GM18498 (cell line): Measurements from ENCODE around the gene DACT3.

Experiments
- ATAC-seq: cut with Tn5 transposase; IDR thresholded peaks from one replicate; pipeline ENCODE4 v1.9.1; 2021; ENCODE audit warnings: mild to moderate bottlenecking, moderate library complexity; ENCODE audit not compliant: unreplicated experiment

Gene DACT3

GRCh38 chr19:46668662-46669061 is 7.7 kb upstream of the DACT3 start:
- ATAC-seq: no peak

DNA sequence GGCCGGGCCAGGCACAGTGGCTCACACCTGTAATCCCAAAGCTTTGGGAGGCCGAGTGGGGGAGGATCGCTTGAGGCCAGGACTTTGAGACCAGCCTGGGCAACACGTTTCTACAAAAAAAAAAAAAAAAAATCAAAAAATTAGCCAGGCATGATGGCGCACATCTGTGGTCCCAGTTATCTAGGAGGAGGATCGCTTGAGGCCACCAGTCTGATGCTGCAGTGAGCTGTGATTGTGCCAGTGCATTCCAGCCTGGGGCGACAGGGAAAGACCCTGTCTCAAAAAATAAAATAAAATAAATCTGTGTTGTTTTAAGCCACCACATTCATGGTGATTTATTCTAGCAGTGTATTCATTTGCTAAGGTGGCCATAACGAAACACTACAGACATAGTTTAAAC is 4.1 kb upstream of the DACT3 start:
- no peak for ATAC-seq

DNA sequence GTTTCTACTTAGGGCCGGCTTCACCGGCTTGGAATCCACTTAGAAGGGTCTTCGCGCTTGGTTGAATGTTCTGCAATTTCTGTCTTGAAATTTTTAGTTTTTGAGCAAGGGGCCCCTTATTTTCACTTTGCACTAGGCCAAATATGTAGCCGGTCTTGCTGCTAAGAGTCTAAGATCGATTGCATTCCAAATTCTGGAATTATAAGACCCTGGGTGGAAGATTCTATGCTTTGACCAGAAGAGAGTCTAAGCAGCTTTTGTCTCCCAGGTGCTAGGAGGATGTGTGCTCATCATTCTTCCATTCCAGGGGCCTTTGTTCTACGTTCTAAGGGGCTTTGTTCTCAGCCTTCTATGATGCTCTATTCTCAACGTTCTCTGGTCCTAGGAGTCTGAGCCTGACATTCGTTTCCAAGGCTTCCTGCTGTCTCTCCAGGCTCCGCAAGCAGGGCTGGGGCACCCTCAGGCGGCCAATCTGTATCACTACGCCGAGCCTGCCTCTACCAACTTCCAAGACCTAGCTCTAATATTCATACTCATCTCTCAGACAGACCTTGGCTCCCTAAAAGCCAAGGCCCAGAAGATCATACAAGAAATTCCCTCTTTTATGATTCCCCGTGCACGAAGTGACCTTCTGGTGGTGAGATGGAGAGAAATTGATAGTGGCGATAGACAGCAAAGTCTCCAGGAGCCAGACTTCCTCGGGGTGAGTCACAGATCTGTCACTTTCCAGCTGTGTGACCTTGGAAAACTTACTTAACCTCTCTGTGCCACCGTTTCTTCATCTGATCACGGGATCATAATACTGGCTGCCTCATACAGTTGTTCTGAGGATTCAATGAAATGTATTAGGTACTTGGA is 982 bp upstream of the DACT3 start:
- ATAC-seq: no peak

- ATAC-seq: no peak
Measured at GRCh38 chr19:46660551-46661019, 397 bp downstream of the DACT3 start.

DNA sequence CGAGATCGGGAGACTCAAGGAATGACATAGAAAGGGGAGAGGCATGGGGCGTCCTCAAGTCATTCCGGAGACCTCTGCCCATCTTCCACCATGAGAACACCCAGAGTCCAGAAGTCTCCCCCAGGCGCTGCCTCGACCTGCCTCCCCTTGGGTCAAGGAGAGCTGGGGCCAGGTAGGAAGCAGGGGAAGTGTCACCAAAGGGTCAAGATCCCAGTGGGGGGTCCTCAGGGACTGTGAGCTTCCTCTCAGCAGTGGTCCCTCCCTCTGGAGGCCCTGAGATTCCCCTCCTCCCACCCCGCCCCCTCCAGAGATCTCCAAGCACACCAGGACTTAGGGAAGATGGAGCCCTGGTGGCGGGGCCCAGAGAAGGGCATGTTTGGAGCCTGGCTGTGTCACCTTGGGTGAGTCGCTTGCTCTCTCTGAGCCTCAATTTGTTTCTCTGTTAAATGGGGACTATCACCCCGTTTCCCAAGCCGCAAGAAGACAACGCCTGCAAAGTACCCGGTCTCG is 919 bp downstream of the DACT3 start:
- ATAC-seq: no peak

DNA sequence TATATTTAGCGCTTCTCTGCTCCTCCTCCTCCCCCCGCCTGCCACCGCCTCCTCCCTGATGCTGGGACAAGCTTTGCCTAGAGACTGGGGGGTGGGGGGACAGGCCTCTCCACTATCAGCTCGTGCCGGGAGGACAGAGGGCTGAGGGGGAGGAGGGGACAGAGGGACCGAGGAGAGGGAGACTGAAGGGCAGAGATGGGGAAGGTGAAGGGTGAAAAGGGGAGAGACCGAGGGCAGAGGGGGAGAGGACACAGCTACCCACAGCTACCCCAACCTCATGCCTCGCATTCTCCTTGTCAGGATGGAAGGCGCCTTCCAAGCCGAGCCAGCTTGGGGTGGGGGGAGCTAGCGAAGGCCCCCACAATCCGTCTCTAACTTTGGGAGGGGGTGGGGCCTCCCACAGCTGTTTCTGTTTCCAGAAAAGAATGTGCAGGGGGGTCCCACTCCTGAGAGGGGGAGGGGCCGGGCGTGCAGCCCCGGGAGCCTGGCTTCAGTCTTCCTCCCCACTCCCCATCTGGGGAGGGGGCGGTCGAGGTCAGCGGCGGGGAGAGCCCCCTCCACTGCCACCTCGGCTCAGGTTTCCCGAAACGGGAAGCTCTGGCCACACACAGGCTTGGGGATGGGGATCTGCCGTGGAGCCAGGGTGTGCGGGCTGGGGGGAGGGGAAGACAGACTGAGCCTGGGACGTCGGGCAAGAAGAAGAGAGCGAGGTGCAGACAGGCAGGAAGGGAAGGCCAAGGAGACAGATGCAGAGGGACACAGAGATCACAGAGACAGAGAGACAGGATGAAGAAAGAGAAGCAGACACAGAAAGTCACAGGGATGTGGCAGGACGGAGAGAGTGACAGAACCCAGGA is 1.6 kb downstream of the DACT3 start:
- no peak for ATAC-seq

- ATAC-seq: no peak
Measured at GRCh38 chr19:46656541-46656940, 4.4 kb downstream of the DACT3 start.

DNA sequence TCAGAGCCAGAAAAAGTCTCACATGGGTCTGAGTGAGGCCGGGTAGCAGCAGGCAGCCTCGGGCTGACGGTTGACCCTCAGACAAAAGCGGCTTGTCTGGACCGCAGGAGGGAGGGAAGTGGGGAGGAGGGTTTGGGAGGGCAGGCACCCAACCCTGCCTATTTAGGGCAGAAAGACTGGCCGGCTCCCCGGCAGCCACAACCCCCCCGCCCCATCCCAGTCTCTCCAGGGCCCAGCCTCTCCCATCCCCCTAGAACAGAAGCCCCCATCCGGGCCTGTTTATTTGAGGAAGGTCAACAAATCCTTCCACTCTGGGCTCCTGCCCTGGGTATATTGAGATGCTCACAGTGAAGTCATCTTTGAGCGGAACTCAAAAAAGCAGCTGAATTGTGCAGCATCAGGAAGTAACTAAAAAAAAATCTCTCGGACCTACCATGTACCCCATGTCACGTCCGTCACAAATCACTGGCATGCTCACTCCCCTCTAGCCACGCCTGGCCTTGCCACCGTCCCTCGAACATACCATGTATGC is 6.3 kb downstream of the DACT3 start:
- no peak for ATAC-seq

DNA sequence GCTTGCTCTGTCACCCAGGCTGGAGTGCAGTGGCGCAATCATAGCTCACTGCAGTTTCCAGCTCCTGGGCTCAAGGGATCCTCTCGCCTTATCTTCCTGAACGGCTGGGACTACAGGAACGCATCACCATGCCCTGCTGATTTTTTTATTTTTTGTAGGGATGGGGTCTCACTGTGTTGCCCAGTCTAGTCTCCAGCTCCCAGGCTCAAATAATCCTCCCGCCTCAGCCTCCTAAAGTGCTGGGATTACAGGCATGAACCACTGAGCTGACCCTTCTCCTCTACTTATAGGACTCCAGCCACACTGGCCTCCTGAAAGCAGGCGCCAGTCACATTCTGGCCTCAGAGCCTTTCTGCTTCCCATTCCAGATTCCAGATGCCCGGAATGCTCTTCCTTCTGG is 10.5 kb downstream of the DACT3 start:
- ATAC-seq: no peak

GRCh38 chr19:46648961-46649960 is 11.7 kb downstream of the DACT3 start:
- ATAC-seq: no peak

DNA sequence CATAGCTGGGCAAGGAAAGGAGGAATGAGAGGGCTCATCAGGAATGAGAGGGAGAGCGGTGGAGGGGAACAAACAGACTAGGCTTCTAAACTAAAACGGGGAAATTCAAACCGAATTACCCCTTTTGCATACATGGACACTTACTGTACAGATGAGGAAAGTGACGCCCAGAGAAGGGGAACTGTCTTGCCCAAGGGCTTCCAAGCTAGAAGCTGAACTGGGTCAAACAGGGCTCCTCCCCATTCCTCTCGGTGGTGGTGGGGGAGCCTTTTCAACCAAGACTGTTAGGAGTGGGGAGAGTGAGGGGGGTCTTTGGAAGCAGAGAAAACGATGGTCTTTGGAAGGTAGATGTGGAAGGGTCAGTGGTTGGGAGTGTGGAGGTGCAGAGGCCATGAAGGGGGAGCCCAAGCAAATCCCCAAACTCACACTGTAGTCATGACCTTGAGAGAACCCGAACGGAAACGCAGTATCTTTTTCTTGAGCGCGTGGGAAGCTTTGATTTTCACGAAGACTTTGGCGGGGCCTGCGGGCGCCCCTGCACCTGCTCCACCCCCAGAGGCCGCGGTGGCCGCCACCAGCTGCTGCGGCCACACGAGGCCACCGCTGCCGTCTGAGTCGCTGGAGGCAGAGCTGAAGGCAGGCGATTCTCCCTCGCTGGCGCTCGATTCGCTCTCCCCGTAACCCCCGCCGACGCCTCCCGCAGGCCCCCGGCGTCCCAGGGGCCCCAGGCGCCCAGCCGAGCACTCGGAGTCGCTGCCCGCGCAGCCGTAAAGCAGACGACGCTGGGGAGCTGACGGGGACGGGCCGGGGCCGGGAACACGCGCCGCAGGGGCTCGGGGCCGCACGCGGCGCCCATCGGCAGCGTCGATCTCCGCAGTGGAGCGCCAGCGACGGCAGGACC is 12.7 kb downstream of the DACT3 start:
- no peak for ATAC-seq

GRCh38 chr19:46646402-46646801 is 14.6 kb downstream of the DACT3 start:
- no peak for ATAC-seq

- ATAC-seq: no peak
Measured at GRCh38 chr19:46644720-46645119, 16.3 kb downstream of the DACT3 start.

DNA sequence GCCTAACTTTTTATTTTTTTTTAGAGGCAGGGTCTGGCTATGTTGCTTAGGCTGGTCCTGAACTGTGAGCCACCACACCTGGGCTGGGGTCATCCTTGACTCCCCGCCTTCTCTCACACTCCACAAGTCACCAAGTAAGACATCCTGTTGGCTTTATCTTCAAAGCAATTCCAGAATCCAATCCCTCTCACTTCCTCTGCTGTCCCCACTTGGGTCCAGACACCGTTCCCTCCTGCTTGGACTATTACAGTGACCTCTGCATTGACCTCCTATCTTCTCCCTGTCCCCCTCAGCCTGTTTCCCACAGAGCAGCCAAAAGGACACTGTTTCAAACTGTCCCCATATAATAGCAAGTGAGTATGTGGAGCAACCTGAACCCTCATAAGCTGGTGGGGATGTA is 20.3 kb downstream of the DACT3 start:
- ATAC-seq: no peak

GRCh38 chr19:46639358-46640182 is 21.4 kb downstream of the DACT3 start:
- ATAC-seq: no peak

GRCh38 chr19:46637224-46637623 is 23.8 kb downstream of the DACT3 start:
- ATAC-seq: no peak

DNA sequence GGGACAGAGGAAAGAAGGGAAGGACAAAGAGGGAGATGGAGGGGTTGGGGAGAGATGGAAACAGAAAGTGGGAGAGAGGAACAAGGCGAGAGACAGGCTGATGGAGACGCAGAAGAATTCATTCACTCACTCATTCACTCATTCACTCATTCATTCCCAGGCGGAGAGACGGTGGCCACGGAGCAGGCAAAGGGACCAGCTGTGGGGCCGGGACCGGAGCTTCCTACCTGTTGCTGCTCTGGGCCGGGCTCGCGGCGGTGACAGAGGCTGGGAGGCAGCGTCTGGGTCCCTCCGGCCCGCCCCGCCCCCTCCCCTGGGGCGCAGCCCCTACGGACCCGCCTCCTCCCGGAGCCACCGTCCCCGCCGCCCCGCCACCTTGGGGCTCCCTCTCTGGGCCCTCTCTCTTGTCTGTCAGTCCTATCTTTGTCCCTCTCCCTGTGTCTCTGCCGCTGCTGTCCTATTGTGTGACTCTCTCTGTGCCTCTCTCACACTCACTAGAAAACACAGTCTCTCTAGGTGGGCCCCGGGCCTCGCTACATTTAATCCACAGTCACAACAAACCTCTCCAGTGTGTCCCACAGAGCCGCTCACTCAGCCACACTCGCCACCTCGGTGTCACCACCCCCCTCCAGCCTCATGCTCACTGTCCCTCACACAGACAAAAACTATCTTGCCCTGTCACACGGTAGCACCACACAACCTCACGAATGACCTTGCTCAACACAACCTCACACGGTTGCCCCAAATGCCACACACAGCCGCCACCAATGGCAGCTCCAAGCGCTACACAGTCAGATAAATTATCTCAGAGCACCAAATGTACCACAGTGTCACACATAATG is 24.8 kb downstream of the DACT3 start, which contains the start of gene GNG8:
TSS of gene GNG8 (minus strand) at position 283 of the 842 bp plus-strand sequence. CDS start 1,520 bp downstream, outside the sequence.
- ATAC-seq: no peak
